WERI-Rb-1 (cell line): ENCODE measurements around the gene TAPBP.
A peak's percentile ranks its signal among the peaks of the same experiment; 100 is the strongest.

Experiments
- DNase-seq: peaks from one replicate; pipeline ENCODE4 v3.0.0-alpha.2; 2020
- H3K27ac ChIP-seq: fragments of 250-450 bp; sonication (Bioruptor Pico); 2 replicates; pipeline ENCODE4 v1.5.1; 2020; ENCODE audit warnings: mild to moderate bottlenecking, moderate library complexity
- H3K27me3 ChIP-seq: fragments of 250-450 bp; sonication (Bioruptor Pico); 2 replicates; pipeline ENCODE4 v1.5.1; 2021; ENCODE audit warnings: mild to moderate bottlenecking, low read depth, moderate library complexity; ENCODE audit not compliant: insufficient read depth, severe bottlenecking
- H3K36me3 ChIP-seq: fragments of 250-450 bp; sonication (Bioruptor Pico); 2 replicates; pipeline ENCODE4 v1.5.1; 2020; ENCODE audit warnings: mild to moderate bottlenecking, moderate library complexity
- H3K4me3 ChIP-seq: 2 replicates; pipeline ENCODE4 v1.5.1; 2011; ENCODE audit warnings: low read depth, mild to moderate bottlenecking, control low read depth, low read length
- H3K9me3 ChIP-seq: fragments of 250-450 bp; sonication (Bioruptor Pico); 2 replicates; pipeline ENCODE4 v1.5.1; 2021; ENCODE audit warnings: mild to moderate bottlenecking, moderate library complexity; ENCODE audit not compliant: severe bottlenecking
- CTCF ChIP-seq: IDR thresholded peaks from 2 replicates; pipeline ENCODE4 v1.5.1; 2011; ENCODE audit warnings: low read depth, mild to moderate bottlenecking, control low read depth, inconsistent platforms, low read length

The TAPBP gene

DNA sequence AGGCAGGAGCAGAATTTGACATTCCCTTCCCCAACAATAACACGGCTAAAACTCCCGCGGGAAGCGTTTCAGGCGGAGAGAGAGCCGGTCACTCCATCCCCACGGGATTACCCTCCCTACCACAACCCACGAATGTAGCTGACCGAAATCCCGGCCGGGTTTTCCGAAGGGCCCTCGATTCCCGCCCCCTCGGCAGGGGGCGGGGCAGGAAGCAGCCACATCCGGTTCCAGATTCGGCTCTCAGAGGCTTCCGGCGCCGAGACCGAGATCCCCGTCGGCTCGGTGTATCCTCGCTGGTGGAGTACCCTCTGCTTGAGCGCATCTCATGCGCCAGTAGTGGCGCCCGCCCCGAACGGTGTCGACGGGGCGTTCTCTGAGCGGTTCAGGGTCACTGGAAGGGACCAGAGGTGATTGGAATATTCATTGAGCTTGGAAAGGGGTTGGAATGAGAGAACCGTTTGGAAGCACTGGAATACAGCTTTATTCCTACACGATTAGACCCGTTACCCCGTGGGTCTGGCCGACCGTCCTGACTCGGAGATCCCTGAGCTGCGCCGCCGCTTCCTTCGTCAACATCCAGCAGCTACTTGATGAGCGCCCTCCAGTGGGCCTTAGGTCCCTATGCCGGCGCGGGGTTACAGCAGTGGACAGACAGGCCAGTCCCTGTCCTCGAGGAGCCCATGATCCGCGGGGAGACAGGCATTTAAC lies 14.5 kb downstream of the TAPBP start:
- peak overlapping the region; percentile 87 for H3K27ac ChIP-seq
- H3K9me3 ChIP-seq: no peaks in the 10 kb centered on the region
- peak; percentile 99 for DNase-seq
- H3K4me3 ChIP-seq: peak overlapping the region; percentile 71
- H3K36me3 ChIP-seq: peaks cover 25% of the 10 kb centered on the region
- peak; percentile 93 for TF ChIP-seq CTCF
- no peaks in the 10 kb centered on the region for H3K27me3 ChIP-seq

DNA sequence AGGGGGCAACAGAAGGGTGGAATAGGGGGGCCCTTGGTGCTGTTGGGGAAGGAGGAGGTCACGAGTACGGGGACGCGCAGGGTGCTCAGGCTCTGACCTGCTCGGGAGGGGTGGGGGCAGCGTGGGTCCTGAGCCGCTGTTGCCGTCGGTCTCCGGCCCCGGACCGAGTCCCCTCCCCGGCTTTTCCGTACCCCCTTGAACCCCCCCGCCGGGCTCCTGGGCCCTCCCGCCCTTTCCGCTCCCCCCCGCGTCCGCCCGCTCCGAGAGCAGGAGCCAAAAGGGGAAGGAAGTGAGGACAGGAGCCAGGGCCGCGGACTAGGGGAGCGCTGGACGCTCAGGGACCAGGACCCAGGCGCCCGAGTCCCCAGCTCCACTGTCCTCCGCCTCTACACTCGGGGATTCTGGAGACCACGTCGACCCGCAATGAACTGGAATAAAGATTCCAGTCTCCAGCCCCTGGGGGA lies 15.1 kb downstream of the TAPBP start, which contains the start of gene RGL2:
Gene RGL2 (minus strand): TSS at position 170 of the 464 bp plus-strand sequence. CDS start 332 bp downstream, outside the sequence.
- no peaks in the 10 kb centered on the region for H3K9me3 ChIP-seq
- H3K36me3 ChIP-seq: peaks cover 31% of the 10 kb centered on the region
- DNase-seq: peak; percentile 79

GRCh38 chr6:33297956-33298772 lies 15.7 kb downstream of the TAPBP start:
- Histone ChIP-seq H3K36me3 (peaks cover 37% of the 10 kb centered on the region), H3K27me3 (no peaks in the 10 kb centered on the region), H3K9me3 (no peaks in the 10 kb centered on the region), H3K4me3 (peak overlapping the region; percentile 71), H3K27ac (peak overlapping the region; percentile 87)
- TF ChIP-seq CTCF: peak; percentile 24; the same call in 1 of the 2 replicates
- peak; percentile 79 for DNase-seq

More for the DNA sequence above, 15.1 kb downstream of the TAPBP start, which contains the start of gene RGL2:
- Histone ChIP-seq H3K27ac (peak within 1 kb of the TSS; percentile 87), H3K27me3 (no peaks in the 10 kb centered on the region), H3K4me3 (peak within 1 kb of the TSS; percentile 71)
- TF ChIP-seq CTCF: no peak

DNA sequence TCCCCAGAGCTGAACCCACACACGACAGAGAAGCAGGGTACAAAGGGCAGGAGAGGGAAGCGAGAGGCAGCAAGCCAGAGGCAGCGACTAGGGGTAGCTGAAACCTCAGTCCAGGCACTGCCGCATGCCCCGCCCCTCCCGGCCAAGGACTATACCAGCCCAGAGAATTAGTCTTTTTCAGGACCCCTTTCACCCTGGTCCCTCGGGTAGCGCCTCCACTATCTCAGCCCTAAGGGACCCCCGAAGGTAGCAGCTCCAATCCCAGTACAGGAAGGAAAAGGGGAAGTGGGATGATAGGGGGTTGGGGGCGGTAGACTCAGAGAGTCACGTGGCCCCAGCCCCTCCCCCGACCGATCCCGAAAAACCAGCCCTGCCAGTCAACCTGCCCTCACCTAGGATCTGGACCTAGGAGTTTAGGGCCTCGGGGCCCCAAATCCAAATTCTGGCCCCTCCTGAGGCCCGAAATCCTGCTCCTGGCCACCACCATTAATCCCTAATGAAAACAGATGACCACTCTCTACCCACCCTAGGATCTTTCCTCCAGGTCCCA lies 16.4 kb downstream of the TAPBP start:
- peak overlapping the region; percentile 40; the same call in 1 of the 2 replicates for H3K27ac ChIP-seq
- DNase-seq: peak; percentile 61
- H3K9me3 ChIP-seq: no peaks in the 10 kb centered on the region
- peaks cover 43% of the 10 kb centered on the region for H3K36me3 ChIP-seq
- H3K27me3 ChIP-seq: no peaks in the 10 kb centered on the region
- H3K4me3 ChIP-seq: peak overlapping the region; percentile 71
- TF ChIP-seq CTCF: no peak

DNA sequence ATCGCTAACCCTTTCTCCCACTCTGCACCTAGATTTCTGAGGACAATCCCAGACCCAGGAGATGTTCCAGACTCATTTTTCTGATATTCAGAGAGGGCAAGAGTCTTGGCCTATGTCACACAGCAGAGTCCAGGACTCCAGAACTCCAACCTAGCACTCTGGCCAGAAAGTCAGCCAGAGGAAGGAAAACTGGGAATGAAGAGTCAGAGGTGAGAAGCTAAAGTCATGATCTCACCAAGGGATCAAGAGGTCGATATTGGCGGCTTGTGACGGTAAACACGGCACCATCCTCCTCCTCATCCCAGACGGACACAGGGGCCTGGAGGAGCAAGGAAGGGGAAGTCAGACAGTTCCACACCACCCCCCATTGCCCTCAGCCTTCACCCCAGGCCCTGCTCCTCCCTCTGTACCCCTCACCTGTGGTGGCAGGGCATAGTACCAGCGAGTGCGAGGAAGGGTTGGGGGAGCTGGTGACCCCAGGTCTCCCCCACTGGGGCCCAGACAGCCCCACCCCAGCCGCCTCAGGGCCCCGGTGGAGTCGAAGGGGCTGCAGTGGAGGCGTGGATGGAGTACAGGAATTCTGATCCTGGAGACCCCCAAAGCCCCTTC lies 17.0 kb downstream of the TAPBP start:
- no peak overlapping the region for H3K27ac ChIP-seq
- no peaks in the 10 kb centered on the region for H3K27me3 ChIP-seq
- TF ChIP-seq CTCF: no peak
- H3K4me3 ChIP-seq: no peak overlapping the region; the same call in 1 of the 2 replicates
- no peaks in the 10 kb centered on the region for H3K9me3 ChIP-seq
- H3K36me3 ChIP-seq: peaks cover 48% of the 10 kb centered on the region
- no peak for DNase-seq
